GM18907 (cell line): ENCODE results near the gene TFAP2B.
A peak's percentile ranks its signal among the peaks of the same experiment; 100 is the strongest.

ENCODE experiments used
- ATAC-seq: cut with Tn5 transposase; IDR thresholded peaks from one replicate; pipeline ENCODE4 v1.9.1; 2021; ENCODE audit warnings: mild to moderate bottlenecking, moderate library complexity; ENCODE audit not compliant: unreplicated experiment

The TFAP2B gene

GRCh38 chr6:50818673-50819072, at the start of gene TFAP2B:
TFAP2B (plus strand) TSS chr6:50818871; CDS start chr6:50818892, 21 bp downstream.
- no peak for ATAC-seq

- ATAC-seq: no peak
These were observed 40.0 kb upstream of the TFAP2B start for GRCh38 chr6:50778696-50779095.

GRCh38 chr6:50780382-50780781, 38.3 kb upstream of the TFAP2B start:
- no peak for ATAC-seq

DNA sequence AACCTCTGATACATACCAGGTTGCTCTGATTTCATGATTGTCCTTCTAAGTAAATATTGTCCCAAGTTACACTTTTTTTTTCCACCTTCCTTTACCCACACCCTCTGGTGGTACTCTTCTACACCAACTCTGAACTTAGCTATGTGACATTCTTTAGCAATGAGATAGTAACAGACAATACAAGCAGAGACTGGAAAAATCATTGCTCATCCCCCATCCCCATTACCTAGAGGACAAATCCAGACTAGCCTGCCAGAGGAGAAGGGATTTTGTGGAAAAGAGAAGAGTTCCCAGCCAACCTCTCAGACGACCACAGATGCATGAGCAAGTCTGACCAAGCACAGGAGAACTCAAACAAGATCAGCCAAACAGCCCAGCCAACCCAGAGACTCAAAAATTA, 32.8 kb upstream of the TFAP2B start:
- no peak for ATAC-seq

DNA sequence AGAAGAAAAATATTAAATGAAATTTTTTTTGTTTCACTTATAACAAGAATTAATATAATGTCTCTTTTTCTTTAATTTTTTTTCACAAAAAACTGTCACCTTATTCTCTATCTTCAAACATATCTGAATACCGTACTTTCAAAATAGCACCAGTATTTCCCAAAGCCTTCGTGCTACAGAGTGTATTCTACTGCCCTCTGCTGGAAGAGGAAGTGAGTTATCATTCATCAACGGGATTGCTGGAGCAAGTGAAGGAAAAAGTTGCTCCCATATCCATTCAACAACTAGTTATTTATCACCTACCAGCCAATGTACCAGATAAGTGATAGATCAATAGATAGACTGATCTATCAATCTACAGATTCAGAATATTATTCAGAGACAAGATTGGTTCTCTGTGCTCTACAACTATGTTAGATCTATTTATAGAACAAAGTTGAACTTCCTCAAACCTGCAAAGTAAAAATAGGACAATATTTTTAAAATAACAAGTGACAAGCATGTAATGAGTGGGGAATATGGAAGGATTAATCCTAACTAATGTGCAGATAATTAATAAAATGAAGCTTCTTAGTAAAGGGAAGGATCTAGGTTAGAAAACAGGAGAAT, 26.7 kb upstream of the TFAP2B start:
- ATAC-seq: peak; percentile 75

DNA sequence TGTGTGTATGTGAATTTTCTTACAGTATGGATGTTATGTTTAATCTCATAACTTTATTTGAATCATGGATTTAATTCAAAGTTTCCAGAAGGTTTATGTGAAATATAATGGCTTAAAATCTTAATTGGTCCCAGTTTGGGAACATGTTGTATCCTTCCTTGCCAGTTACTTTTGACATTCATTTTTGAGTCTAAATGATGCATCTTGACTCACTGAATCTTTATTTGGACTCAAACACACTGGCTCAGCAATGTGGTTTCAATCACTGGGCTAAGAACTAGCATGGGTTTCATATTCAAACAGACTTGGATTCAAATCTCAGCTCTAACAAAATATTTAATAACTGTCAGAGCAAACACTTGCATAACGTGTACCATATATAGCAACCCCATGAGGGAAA, 25.9 kb upstream of the TFAP2B start:
- ATAC-seq: no peak

DNA sequence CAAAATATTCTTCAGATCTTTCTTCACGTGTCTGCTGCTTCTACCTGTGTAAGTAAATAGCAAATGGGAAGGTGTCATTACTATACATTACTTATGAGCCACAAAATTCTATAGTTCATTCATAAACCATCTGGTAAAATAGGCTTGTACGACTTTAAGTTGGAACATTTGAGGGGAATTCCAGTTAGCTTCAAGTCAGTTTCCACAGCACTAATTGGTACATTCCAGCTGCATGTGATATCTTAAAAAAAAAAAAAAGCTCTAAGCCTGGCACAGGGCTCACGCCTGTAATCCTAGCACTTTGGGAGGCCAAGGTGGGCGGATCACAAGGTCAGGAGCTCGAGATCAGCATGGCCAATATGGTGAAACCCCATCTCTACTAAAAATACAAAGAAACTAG, 23.1 kb upstream of the TFAP2B start:
- ATAC-seq: no peak

DNA sequence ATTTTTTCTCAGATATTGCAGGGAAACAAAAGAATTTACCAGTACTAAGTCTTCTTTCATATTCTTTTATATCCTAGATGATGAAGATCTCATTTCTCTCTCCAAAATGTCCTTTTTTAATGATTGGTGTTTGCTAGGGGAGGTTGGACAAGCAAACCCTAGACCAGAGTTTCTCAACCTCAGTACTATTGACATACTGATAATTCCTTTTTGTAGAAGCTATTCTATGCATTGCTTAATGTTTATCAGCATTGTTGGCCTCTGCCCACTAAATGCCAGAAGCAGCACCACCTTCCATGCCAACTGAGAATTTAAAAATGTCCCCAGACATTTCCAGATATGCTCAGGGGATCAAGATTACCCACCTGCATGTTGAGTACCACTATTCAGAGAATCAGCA, 14.4 kb upstream of the TFAP2B start:
- no peak for ATAC-seq

- no peak for ATAC-seq
These were observed 11.6 kb upstream of the TFAP2B start for GRCh38 chr6:50807035-50807434.

DNA sequence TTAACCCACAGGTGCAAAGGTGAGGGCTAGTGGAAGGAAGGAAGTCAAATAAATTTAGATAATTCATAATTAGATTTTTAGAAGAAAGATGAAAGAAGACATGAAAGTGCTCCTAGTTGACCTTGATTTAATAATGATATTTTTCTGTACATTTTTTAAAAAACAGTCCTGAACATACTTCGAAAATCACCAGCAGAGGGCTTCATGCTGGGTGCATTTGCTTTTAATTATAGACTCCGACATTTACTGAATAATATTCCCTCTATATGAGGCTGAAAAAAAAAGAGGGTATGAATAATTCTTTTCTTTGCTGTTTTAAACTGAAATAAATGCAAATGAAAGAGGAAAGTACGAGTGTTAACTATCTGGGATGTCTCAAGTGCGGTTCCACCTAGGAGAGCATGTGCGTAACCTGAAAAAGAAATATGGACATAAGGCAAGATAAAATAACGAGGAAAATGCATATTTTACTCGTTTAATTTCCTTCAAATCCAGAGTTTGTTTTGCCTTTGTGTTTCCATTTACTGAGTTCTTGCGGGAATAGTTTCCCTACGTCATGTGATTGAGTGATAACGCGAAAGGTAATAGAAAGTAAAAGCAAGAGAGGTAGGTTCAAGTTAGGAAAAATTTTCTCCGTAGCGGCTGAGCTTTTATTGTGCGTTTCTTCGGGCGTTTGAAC, 3.1 kb upstream of the TFAP2B start:
- ATAC-seq: peak; percentile 47

- peak; percentile 73 for ATAC-seq
These were observed 2.5 kb upstream of the TFAP2B start for GRCh38 chr6:50816115-50816675.

DNA sequence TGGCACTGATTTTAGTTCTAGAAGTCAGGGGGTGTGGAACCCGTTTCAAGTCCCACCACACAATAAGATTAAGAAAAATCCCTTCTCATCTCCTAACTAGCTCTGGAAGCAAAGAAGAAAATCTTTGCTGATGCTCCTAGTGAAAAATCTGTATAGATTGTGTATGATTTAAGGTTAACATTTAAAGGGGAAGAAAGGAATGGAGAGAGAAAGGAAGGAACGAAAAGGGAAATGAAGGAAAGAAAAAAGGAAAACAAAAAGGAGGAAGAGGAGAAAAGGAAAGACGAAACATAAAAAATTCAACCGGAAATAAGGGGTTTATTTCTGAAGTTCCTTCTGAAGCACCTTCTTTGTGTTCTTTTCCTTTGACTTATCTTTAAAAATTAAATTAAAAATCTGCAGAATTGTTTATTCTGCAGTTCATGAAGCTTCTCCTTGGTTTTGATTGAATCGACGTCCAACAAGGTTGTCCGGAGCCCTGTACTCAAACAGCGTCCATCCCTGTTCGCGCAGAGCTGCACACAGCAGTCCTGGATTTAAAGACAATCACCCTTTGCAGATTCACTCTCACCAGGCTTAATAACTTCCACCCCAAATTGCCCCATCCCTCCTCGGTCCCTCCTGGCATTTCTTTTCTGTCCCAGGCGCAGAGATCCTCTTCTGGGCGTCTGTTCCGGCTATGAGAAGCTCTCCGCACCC, 1.6 kb upstream of the TFAP2B start:
- ATAC-seq: no peak

DNA sequence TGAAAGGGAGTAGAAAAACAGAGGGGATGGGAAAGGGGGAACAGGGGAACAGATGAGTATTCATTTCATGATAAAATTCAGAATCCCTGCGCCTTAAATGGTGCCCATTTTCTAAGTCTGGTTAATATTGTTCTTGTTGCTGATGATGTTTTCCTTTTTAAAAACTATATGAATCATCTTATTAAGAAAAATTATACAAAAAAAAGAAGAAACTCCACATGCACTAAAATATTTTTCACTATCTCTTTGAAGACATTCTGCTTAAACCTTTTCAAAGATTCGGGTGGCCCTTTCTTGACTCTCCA, 1.1 kb upstream of the TFAP2B start:
- ATAC-seq: no peak

GRCh38 chr6:50818020-50818419, 651 bp upstream of the TFAP2B start:
- ATAC-seq: no peak

- no peak for ATAC-seq
These were observed 814 bp downstream of the TFAP2B start for GRCh38 chr6:50819466-50819903.

DNA sequence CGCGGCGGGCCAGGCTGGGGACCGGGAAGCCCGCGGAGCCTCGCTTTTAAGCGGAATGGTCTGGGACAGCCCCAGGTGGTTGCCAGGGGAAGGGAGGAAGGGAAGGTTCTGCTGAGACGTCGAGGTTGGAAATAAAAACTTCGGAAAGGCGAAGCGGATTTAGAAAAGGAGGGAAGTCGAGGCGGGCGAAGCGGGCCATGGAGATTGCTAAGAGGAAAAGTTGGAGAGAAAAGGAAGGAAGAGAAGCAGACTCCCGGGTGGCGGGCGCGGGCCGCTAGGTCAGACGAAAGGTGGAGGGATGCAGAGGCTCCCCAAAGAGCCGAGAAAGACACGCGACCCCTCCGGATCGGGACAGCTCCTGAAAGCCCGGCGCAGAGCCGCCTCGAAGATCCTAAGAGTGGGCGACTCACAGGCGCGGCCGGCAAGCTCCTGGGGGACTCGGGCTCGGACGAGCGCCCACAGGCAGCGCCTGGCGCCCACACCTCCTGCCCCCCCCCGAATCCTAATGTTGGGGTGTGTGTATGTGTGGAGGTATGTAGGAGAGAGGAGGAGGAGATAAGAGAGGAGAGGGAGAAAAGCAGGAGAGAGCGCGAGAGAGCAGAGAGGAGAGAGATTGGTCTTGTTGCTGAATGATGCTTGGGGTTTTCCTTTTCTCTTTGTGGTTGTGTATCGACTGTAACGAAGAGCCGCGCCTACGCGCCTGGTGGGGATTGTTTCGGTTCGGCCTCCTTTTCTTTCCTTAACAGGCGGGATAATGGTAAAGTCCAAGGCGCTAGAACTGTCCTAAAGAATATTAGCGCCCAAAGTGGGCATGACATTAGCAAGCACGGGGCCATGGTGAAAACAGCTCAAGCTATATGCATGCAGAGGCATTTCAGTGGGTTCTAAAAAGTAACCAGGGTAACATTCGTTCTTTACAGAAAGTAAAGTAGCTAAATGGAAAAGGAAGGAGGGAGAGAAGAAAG, 1.5 kb downstream of the TFAP2B start:
- ATAC-seq: peak; percentile 42

- no peak for ATAC-seq
These were observed 2.2 kb downstream of the TFAP2B start for GRCh38 chr6:50820869-50821264.

DNA sequence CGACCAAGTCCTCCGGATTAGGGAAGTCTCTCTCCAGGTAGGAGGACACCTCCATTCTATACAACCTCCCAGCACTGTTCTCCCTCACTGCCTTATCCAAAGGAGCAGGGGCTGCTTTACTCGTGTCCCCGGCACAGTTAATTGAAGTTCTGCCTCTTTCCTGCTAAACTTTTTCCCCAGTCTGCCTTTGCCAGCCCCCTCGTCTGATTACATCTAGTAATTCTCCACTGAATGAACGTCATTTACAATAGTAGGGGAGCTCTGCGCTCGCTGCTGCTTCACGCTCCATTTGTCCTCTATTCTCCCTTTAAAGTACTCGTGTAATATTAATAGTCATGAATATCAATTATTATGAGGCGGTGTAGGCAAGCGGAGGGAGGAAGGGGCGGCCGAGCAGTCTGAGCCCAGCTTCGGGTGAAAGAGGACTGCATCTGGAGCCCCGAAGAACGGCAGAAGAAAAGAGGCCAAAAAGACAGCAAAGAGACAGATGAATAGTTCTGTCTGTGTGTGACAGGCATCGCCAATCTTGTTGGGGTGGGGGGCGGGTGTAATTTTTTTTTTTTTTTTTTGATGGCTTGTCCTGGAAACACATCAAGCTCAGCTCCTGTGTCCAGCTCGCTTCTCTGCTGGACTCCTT, 2.9 kb downstream of the TFAP2B start:
- ATAC-seq: no peak

GRCh38 chr6:50822078-50822476, 3.4 kb downstream of the TFAP2B start:
- no peak for ATAC-seq
